ENCODE data around the gene DTYMK. TPM values are rescaled to one million over a fixed set of nuclear protein-coding genes. Genes with fewer than 3 reads are reported as not detected.

The DTYMK gene
- total RNA-seq, 1 experiment from 2014 or later: 88.1 TPM

DNA sequence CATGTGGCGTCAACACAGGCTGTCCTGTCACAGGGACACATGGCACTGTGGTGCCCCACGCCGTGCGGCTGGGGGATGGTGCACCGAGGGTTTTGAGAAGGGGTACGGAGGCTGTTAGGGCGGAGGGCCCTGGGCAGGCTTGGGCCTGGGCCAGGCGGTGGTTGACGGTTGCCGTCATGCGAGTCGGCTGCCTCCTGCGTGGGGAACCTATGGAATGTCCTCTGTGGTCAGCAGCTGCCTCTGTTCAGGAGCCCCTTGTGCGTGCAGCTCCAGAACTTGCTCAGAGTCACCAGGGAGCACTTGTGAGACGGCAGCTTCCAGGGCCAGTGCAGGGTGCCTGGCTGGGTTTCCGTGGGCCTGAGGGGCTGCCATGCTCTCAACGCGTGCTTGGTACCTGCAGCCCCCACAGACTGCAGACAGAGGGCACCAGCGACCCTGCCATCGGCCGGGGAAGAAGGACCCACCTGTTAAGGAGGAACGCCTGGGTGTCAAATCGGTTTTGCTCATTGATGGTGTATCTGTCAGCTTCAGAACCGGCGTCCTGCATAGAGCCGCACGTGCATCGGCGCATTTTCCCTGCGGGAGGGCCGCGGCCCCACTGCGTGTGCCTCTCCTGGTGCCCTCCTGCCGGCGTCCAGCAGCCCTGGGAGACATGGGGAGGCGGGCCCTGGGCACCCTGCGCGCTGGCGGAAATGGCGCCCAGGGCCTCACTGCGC is 37.8 kb upstream of the DTYMK start:
- ChIA-PET CTCF (interaction anchor here (1.0 to 2.5 kb wide), 3 partner anchors 9 to 49 kb away, joined by 3 to 11 read pairs (median 6); partner anchors contain the start of genes D2HGDH and ING5), POLR2A (no interaction called here)
- Mint-ChIP-seq H3K4me1 (no peaks in the 10 kb centered on the region), H3K27me3 (ENCODE audit: low read depth) (no peaks in the 10 kb centered on the region), H3K4me3 (no peak overlapping the region), H3K27ac (no peak overlapping the region), H3K9me3 (peaks cover 19% of the 10 kb centered on the region), H3K36me3 (peaks cover 53% of the 10 kb centered on the region)
- DNase-seq (ENCODE audit: low spot score) (peak; percentile 72), ATAC-seq (peak; percentile 88)
- TF ChIP-seq CREM (CRISPR knock-in tag; IDR thresholded peaks at IDR 0.05) (no peak), FOXK1 (CRISPR knock-in tag; IDR thresholded peaks at IDR 0.05) (no peak), KAT7 (CRISPR knock-in tag; IDR thresholded peaks at IDR 0.05; ENCODE audit: borderline replicate concordance) (no peak), ZNF263 (CRISPR knock-in tag; IDR thresholded peaks at IDR 0.05; ENCODE audit: low read depth) (no peak), FOXP1 (CRISPR knock-in tag; IDR thresholded peaks at IDR 0.05; ENCODE audit: borderline replicate concordance) (no peak), ZNF423 (CRISPR knock-in tag; IDR thresholded peaks at IDR 0.05) (no peak), NR2C2 (CRISPR knock-in tag; IDR thresholded peaks at IDR 0.05) (no peak), ZNF121 (CRISPR knock-in tag; IDR thresholded peaks at IDR 0.05) (no peak), GABPB1 (CRISPR knock-in tag; IDR thresholded peaks at IDR 0.05) (no peak)
- TF ChIP-seq, protein P1, sequence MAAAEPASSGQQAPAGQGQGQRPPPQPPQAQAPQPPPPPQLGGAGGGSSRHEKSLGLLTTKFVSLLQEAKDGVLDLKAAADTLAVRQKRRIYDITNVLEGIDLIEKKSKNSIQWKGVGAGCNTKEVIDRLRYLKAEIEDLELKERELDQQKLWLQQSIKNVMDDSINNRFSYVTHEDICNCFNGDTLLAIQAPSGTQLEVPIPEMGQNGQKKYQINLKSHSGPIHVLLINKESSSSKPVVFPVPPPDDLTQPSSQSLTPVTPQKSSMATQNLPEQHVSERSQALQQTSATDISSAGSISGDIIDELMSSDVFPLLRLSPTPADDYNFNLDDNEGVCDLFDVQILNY (CRISPR knock-in tag; IDR thresholded peaks at IDR 0.05): no peak
- TF ChIP-seq, protein P2, sequence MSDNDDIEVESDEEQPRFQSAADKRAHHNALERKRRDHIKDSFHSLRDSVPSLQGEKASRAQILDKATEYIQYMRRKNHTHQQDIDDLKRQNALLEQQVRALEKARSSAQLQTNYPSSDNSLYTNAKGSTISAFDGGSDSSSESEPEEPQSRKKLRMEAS (CRISPR knock-in tag; IDR thresholded peaks at IDR 0.05): peak; percentile 52; the same call in 1 of the 2 replicates
- TF ChIP-seq, protein P3, sequence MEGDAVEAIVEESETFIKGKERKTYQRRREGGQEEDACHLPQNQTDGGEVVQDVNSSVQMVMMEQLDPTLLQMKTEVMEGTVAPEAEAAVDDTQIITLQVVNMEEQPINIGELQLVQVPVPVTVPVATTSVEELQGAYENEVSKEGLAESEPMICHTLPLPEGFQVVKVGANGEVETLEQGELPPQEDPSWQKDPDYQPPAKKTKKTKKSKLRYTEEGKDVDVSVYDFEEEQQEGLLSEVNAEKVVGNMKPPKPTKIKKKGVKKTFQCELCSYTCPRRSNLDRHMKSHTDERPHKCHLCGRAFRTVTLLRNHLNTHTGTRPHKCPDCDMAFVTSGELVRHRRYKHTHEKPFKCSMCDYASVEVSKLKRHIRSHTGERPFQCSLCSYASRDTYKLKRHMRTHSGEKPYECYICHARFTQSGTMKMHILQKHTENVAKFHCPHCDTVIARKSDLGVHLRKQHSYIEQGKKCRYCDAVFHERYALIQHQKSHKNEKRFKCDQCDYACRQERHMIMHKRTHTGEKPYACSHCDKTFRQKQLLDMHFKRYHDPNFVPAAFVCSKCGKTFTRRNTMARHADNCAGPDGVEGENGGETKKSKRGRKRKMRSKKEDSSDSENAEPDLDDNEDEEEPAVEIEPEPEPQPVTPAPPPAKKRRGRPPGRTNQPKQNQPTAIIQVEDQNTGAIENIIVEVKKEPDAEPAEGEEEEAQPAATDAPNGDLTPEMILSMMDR (IDR thresholded peaks at IDR 0.05): peak; percentile 29; the same call in 1 of the 2 replicates
- TF ChIP-seq, protein P4, sequence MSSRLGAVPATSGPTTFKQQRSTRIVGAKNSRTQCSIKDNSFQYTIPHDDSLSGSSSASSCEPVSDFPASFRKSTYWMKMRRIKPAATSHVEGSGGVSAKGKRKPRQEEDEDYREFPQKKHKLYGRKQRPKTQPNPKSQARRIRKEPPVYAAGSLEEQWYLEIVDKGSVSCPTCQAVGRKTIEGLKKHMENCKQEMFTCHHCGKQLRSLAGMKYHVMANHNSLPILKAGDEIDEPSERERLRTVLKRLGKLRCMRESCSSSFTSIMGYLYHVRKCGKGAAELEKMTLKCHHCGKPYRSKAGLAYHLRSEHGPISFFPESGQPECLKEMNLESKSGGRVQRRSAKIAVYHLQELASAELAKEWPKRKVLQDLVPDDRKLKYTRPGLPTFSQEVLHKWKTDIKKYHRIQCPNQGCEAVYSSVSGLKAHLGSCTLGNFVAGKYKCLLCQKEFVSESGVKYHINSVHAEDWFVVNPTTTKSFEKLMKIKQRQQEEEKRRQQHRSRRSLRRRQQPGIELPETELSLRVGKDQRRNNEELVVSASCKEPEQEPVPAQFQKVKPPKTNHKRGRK (CRISPR knock-in tag; IDR thresholded peaks at IDR 0.05; ENCODE audit: borderline replicate concordance): no peak
- TF ChIP-seq, protein P5, sequence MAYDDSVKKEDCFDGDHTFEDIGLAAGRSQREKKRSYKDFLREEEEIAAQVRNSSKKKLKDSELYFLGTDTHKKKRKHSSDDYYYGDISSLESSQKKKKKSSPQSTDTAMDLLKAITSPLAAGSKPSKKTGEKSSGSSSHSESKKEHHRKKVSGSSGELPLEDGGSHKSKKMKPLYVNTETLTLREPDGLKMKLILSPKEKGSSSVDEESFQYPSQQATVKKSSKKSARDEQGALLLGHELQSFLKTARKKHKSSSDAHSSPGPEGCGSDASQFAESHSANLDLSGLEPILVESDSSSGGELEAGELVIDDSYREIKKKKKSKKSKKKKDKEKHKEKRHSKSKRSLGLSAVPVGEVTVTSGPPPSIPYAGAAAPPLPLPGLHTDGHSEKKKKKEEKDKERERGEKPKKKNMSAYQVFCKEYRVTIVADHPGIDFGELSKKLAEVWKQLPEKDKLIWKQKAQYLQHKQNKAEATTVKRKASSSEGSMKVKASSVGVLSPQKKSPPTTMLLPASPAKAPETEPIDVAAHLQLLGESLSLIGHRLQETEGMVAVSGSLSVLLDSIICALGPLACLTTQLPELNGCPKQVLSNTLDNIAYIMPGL (CRISPR knock-in tag; IDR thresholded peaks at IDR 0.05): no peak
- TF ChIP-seq, protein P6, sequence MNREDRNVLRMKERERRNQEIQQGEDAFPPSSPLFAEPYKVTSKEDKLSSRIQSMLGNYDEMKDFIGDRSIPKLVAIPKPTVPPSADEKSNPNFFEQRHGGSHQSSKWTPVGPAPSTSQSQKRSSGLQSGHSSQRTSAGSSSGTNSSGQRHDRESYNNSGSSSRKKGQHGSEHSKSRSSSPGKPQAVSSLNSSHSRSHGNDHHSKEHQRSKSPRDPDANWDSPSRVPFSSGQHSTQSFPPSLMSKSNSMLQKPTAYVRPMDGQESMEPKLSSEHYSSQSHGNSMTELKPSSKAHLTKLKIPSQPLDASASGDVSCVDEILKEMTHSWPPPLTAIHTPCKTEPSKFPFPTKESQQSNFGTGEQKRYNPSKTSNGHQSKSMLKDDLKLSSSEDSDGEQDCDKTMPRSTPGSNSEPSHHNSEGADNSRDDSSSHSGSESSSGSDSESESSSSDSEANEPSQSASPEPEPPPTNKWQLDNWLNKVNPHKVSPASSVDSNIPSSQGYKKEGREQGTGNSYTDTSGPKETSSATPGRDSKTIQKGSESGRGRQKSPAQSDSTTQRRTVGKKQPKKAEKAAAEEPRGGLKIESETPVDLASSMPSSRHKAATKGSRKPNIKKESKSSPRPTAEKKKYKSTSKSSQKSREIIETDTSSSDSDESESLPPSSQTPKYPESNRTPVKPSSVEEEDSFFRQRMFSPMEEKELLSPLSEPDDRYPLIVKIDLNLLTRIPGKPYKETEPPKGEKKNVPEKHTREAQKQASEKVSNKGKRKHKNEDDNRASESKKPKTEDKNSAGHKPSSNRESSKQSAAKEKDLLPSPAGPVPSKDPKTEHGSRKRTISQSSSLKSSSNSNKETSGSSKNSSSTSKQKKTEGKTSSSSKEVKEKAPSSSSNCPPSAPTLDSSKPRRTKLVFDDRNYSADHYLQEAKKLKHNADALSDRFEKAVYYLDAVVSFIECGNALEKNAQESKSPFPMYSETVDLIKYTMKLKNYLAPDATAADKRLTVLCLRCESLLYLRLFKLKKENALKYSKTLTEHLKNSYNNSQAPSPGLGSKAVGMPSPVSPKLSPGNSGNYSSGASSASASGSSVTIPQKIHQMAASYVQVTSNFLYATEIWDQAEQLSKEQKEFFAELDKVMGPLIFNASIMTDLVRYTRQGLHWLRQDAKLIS (CRISPR knock-in tag; IDR thresholded peaks at IDR 0.05; ENCODE audit: borderline replicate concordance): no peak
- TF ChIP-seq, protein P7, sequence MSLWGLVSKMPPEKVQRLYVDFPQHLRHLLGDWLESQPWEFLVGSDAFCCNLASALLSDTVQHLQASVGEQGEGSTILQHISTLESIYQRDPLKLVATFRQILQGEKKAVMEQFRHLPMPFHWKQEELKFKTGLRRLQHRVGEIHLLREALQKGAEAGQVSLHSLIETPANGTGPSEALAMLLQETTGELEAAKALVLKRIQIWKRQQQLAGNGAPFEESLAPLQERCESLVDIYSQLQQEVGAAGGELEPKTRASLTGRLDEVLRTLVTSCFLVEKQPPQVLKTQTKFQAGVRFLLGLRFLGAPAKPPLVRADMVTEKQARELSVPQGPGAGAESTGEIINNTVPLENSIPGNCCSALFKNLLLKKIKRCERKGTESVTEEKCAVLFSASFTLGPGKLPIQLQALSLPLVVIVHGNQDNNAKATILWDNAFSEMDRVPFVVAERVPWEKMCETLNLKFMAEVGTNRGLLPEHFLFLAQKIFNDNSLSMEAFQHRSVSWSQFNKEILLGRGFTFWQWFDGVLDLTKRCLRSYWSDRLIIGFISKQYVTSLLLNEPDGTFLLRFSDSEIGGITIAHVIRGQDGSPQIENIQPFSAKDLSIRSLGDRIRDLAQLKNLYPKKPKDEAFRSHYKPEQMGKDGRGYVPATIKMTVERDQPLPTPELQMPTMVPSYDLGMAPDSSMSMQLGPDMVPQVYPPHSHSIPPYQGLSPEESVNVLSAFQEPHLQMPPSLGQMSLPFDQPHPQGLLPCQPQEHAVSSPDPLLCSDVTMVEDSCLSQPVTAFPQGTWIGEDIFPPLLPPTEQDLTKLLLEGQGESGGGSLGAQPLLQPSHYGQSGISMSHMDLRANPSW (CRISPR knock-in tag; conservative IDR thresholded peaks at IDR 0.05; ENCODE audit: low read depth): no peak
